Posterior cingulate gyrus (tissue), 11 donors: Measurements from ENCODE around the gene GRIN2D.
A peak's percentile ranks its signal among the peaks of the same experiment; 100 is the strongest.

Experiments used
- DNase-seq, 10 donors: peaks; one replicate each; pipeline versions ENCODE4 v3.0.0 to v3.0.0-alpha.2; 2020 to 2021; ENCODE audit warnings: mixed read lengths in 3 of 10
- intact Hi-C: fragments of 100-400 bp; cut with DNase I; formaldehyde crosslinking; loops from one replicate; pipeline ENCODE4 v1.15.1; 2023

The GRIN2D gene

DNA sequence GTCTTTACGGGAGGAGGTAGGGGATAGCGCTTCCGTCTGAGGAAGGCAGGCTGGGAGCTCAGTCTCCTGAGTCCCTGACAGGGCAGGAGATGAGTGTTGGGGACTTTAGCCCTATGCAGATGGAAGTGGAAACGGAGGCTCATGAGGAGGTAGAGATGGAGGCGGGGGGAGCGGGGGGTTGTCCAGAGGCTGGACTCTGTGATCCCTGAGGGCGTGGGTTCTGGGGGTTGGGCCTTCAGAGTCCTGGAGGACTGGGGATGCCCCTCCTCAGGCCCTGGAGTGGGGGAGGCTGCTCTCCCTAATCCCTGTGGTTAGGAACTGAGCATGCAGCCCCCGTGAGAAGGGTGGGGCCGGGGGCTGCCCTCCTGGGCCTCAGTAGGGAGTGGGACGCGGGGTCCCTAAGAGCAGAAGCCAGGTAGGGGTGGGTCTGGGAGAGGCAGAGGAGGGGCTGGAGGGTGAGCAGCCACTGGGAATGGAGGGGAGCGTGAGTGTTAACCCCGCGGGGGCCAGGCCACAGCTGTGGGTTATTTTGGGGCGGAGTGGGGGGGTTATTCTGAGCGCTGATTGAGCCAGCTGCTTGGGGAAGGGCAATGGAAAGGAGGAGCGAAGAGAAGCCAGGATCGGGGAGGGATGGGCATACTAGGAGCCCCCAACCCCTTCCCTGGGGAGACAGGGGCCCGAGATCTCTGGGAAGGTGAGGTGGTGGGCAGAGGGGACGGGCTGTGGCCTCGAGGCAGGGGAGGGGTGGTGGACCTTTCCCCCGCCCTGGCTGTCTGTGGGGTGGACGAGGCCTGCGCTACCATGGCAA, 2.8 kb downstream of the GRIN2D start:
- no peak for DNase-seq
- intact Hi-C loops = no loop called here

DNA sequence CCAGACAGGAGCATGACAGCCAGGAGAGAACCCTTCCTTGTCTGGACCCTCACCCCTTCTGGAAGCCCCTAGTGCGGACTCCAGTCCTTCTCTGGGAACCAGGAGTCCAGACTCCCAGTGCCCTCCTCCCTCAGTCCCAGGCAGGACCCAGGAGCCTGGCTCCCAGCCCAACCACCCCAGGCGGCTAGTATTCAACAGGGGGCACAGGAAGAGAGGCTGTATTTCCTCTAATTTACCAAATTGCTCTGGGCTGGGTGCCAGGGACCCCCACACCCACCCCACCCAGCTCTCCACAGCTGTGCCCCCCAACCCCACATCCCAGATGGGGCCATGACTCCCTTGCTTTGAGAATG, 3.3 kb downstream of the GRIN2D start:
- intact Hi-C loops = no loop called here
- DNase-seq = no peak

DNA sequence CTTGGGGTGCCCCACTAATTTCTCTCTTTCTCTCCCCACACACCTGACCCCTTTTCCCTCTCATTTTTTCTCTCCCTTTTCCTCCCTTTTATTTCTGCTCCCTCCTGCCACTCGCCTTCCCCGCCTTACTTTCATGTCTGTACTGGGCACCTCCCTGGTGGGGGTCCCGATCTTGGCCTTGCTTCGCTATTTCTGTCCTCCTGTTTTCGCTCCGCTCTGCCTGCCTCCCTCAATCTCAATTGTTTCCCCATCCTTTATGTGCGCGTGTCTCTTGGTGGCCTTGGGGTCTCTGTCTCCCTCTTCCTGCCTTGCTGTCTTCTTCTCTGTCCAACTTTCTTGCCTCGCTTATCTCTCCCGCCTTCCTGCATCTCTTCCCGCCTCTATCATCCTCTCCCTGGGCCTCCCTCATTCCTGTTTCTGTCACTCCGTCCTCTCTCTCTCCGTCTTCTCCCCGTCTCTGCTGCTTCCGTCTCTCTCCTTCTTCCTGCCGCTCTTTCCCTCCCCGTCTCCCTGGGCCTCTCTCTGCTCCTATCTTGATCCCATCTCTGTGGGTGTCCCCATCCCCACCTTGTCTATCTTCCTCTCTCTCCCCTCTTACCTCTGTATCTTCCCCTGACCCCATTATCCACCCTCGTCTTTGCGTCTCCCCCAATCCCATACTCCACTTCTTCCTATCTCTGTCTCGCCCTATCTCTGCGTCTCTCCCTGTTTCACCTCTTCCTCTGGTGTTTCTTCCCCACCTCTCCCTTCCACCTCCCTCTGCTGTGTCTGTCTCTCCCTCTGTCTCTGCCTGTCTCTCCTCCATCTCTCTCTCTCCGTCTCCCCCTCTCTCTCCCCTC, 4.0 kb downstream of the GRIN2D start:
- intact Hi-C loops = no loop called here
- DNase-seq = no peak

DNA sequence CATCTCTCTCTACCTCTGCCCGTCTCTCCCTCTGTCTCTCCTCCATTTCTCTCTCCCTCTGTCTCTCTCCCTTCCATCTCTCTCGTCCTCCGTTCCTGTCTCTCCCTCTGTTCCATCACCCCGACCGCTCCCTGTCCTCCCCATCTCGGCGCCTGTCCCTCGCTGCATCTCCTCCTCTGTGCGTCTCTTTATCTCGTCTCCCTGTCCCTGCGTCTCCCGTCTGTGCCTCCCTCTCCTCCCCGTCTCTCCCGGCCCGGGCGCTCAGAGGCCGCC, 4.6 kb downstream of the GRIN2D start:
- no peak for DNase-seq
- intact Hi-C loops = no loop called here

DNA sequence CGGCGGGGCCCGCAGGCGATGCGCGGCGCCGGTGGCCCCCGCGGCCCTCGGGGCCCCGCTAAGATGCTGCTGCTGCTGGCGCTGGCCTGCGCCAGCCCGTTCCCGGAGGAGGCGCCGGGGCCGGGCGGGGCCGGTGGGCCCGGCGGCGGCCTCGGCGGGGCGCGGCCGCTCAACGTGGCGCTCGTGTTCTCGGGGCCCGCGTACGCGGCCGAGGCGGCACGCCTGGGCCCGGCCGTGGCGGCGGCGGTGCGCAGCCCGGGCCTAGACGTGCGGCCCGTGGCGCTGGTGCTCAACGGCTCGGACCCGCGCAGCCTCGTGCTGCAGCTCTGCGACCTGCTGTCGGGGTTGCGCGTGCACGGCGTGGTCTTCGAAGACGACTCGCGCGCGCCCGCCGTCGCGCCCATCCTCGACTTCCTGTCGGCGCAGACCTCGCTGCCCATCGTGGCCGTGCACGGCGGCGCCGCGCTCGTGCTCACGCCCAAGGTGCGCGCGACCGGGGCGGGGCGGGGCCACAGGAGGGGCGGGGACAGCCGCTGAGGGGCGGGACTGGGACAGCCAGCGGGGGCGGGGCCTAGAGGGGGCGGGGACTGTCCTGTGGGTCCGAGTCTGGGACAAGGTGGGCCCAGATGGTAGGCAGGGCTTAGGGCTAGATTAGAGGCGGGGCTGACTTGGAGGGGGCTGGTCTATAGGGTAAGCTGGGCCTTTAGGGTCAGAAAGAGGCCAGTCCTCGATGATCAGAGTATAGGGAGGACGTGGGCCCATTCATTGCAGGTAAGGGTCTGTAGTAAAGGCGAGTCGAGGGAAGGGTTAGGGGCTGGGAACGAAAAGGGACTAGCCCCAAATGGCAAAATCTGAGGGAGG, 5.1 kb downstream of the GRIN2D start:
- intact Hi-C loops = no loop called here
- DNase-seq = peak in 3 of 10 donors; percentile 19 to 89 (median 35)

DNA sequence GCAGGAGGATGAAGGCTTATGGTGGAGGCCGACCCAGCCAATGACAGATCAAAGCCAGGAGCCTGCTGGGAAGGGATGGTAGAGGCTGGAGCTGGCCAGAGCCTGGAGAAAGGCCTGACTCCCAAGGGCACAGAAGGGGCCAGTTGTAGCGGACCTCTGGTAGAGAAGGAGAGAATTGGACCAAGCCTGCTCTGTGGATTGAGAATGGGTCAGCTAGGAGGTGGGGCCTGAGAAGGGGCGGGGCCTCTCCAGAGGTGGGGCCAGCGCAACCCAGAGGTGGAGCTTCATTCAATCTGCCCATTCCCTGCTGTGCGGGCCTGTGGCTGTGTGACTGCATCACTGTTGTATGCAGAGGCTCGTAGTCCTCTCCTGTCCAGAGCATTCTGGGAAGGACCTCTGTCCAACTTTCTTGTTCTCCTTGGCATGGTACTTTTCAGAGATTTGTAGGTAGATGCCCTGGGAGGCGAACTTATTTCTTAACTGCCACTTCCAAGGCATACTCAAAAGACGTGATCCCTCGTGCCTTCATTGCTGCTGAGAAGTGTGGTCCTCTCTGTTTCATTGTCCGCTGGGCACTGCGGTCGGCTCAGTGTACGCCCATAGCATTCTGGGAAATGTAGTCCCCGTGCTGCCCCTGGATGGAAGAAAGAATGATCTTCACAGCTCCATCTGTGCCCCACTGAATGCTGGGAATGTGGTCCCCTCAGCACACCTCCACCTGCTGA, 6.7 kb downstream of the GRIN2D start:
- no peak for DNase-seq
- intact Hi-C loops = no loop called here

DNA sequence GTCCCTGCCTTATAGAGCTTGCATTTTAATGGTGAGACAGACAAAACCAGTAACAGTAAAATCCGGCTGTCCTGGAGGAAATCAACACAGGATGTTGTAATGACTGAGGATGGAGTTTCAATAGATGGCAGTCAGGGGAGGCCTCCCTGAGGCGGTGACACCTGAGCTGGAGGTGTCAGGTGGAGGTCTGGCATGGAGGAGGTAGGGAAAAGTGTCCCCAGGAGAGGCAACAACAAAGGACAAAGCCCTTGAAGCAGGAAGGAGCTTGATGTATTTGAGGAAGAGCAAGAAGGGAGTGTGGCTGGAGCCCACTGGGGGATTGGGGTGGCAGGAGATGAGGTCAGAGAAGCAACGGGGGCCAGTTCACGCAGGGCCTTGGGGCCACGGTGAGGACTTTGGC, 7.8 kb downstream of the GRIN2D start:
- peak in 1 of 10 donors; percentile 11 for DNase-seq
- intact Hi-C loops = no loop called here

DNA sequence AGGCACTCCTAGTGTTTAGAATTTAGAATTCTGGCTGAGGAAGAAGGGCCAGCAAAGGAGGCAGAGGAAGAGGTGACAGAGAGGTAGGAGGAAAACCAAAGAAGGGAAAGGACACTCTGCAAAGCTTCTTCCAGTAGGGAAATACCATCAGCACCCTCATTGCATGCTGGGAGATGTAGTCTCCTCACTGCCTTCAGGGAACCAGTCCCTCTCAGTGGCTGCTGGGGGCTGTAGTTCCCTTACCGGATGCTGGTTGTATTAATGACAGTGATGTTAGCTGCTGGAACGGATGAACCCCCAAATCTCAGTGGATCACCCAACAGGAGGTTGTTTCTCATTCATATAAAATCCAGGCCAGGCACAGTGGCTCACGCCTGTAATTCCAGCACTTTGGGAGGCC, 10.1 kb downstream of the GRIN2D start:
- intact Hi-C loops = no loop called here
- peak in 3 of 10 donors; percentile 37 to 52 (median 47) for DNase-seq

DNA sequence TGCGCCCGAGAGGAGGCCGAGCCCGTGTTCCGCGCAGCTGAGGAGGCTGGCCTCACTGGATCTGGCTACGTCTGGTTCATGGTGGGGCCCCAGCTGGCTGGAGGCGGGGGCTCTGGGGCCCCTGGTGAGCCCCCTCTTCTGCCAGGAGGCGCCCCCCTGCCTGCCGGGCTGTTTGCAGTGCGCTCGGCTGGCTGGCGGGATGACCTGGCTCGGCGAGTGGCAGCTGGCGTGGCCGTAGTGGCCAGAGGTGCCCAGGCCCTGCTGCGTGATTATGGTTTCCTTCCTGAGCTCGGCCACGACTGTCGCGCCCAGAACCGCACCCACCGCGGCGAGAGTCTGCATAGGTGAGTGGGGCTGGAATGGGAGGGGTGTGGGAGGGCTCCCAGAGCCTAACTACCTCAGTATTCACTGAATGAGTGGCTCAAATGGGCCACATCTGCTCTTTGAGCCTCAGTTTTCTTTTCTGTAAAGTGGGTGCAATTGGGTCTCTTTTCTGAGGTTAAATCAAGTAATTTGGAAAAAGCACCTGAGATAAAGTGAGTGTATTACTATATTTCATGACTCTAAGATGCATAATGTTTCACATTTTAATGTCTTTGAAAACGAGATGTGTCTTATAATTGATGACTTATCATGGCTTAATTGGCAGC, 11.7 kb downstream of the GRIN2D start:
- peak in 1 of 10 donors; percentile 67 for DNase-seq
- intact Hi-C loops = no loop called here

DNA sequence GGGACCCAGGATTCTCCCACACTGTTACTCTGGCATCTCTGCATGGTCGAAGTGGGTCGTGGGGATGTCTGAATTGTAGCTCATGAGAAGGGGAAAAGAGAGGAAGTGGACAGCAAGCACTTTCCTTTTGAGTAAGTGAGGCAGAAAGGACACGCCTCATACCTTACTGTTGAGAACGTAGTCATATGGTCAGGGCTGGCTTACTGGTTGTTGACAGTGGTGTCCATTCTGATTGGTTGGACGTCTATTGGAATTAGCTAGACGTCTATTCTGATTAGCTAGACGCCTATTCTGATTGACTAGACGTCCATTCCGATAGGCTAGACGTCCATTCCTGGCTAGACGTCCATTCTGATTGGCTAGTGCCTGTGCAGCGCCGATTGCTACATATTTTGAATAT, 12.4 kb downstream of the GRIN2D start:
- DNase-seq = peak in 1 of 10 donors; percentile 5
- intact Hi-C loops = no loop called here

DNA sequence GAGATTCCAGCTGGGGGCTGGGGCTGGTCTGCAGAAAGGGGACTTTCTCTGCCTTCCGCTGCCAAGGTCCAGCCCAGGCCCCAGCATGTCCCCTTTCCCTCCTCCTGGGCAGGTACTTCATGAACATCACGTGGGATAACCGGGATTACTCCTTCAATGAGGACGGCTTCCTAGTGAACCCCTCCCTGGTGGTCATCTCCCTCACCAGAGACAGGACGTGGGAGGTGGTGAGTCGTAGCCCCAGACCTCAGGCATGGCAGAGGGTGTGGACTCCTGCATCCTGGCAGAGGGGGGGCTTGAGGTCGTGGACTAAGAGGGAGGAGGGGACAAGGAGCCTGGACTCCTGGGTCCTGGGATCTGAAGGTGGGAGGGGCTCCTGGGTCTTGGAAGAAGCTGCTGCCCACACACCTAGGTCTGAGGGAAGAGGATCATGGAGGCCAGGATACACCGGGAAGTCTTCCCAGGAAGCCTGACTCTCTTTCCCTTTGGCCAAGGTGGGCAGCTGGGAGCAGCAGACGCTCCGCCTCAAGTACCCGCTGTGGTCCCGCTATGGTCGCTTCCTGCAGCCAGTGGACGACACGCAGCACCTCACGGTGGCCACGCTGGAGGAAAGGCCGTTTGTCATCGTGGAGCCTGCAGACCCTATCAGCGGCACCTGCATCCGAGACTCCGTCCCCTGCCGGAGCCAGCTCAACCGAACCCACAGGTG, 20.6 kb downstream of the GRIN2D start:
- DNase-seq = peak in 3 of 10 donors; percentile 42 to 82 (median 81)
- intact Hi-C loops = no loop called here

DNA sequence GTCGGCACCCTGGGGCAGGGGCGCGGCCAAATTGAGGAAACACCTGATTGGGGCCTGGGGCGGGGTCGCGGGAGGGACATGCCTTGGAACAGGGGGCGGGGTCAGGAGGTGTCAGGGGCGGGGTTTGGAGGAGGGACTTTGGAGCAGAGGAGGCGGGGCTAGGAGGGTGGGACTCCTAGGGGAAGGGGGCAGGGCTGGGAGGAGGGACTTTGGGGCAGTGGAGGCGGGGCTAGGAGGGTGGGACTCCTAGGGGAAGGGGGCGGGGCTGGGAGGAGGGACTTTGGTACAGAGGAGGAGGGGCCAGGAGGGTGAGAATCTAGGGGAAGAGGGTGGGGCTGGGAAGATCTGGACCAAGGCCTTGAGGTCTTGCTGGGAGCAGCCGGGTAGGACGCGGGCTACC, 21.9 kb downstream of the GRIN2D start:
- intact Hi-C loops = no loop called here
- peak in 5 of 10 donors; percentile 22 to 83 (median 32) for DNase-seq

DNA sequence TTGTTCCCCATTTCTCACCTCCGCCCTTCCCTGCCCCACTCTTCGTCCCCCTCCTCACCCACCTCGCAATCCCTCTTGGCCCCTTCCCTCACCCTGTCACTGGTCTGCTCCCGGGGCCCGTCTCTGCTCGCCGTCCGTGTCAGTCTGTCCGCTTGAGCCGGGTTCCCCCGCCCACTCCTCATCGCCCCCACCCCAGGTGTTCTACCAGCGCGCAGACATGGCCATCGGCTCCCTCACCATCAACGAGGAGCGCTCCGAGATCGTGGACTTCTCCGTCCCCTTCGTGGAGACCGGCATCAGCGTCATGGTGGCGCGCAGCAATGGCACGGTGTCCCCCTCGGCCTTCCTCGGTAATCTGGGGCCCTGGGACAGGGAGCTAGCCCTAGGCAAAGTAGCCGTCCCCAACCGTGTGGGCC, 22.3 kb downstream of the GRIN2D start:
- peak in 2 of 10 donors; percentile 63 to 69 for DNase-seq
- intact Hi-C loops = no loop called here

DNA sequence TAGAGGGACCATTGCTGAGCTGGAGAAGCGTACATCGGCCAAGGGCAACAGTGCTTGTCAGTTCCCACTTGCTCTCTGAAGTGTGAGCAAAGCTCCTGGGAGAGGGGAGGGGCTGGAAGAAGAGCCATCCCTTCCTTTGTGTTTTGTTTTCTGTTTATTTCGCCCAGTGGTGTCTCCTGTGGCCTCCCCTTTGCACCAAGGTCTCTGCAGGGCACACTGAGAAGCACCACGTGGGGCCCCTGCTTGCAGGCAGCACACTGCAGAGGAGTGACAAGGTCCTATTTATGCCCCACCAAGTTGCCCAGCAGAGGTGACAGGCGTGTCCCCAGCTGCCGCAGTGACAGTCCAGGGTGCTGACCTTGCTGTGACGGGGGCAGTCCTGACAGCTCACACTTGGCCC, 24.0 kb downstream of the GRIN2D start:
- intact Hi-C loops = no loop called here
- DNase-seq = peak in 3 of 10 donors; percentile 21 to 51 (median 39)

DNA sequence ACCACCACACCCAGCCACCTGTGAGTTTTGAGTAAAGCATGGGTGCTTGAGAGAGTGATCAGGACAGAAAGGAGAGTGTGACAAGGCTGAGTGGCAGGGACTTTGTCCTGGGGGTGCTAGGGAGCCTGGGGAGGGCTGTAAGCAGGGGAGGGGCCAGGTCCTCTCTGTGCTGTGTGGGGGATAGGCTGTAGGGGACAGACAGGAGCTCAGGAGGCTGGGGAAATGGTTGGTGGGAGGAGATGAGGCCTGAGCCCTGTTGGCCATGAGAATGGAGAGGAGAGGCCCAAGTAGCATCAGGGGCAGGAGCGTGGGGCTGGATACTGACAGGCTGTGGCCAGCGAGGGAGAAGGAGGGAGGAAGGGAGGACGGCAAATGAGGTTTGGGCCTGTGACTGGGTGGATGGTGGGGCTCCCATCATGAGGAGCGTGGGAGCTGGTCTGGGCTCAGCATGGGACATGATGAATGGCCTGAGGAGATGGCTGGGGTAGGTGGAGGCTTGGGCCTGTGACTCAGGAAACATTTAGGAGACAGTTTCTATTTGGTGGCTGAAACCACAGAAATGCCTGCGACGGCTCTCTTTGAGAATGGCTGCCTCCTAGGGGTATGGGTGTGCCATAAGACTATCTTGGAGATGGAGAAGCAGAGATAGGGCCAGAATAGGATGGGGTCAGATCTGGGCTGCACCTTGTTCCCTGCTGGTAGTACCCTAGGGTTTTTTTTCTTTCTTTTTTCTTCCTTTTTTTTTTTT, 25.0 kb downstream of the GRIN2D start:
- peak in 3 of 10 donors; percentile 32 to 49 (median 44) for DNase-seq

DNA sequence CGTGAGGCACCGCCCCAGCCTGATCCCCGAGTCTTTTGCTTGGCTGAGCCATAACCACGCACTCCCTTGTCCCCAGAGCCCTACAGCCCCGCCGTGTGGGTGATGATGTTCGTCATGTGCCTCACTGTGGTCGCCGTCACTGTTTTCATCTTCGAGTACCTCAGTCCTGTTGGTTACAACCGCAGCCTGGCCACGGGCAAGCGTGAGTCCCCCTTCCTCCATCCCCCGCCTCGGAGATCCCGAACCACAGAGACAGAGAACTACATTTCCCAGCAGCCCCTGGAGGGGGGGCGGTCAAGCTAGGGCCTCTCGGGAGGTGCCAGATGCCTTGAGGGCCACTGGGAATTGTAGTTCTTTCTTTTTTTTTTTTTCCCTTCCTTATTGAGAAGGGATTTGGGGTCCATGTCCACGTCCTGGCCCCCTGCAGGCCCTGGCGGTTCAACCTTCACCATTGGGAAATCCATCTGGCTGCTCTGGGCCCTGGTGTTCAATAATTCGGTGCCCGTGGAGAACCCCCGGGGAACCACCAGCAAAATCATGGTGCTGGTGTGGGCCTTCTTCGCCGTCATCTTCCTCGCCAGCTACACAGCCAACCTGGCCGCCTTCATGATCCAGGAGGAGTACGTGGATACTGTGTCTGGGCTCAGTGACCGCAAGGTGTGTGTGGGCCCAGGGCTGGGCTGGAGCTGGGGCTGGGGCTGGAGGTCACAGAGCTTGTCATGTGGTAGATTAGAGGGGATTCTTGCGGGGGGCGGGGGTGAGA, 25.9 kb downstream of the GRIN2D start:
- intact Hi-C loops = no loop called here
- DNase-seq = peak in 9 of 10 donors; percentile 35 to 92 (median 51)

More for the DNA sequence above, 25.0 kb downstream of the GRIN2D start:
- intact Hi-C loops = no loop called here

DNA sequence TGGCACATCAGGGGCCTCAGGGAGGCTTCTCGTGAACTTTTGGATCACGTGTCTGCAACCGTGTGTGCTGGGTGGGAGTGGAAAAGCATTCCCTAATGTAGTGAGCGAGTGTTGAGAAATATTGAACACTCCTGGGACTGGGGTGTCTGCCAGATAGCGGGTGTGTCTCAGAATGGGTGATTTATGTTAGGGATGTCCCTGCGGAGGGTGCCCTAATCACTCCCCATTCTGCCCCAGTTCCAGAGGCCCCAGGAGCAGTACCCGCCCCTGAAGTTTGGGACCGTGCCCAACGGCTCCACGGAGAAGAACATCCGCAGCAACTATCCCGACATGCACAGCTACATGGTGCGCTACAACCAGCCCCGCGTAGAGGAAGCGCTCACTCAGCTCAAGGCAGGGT, 28.1 kb downstream of the GRIN2D start:
- DNase-seq = peak in 3 of 10 donors; percentile 35 to 69 (median 66)
- intact Hi-C loops = no loop called here
